Measurements from ENCODE around the gene KRTAP10-8. TPM values are rescaled to one million over a fixed set of nuclear protein-coding genes. Genes with fewer than 3 reads are reported as not detected.
"Not testable (repeated sequence)": the region's sequence is repeated elsewhere in the genome, so short reads cannot be mapped to it uniquely, and the experiment has no call there.

The KRTAP10-8 gene
- total and polyA plus RNA-seq, 5 donors: not detected

DNA sequence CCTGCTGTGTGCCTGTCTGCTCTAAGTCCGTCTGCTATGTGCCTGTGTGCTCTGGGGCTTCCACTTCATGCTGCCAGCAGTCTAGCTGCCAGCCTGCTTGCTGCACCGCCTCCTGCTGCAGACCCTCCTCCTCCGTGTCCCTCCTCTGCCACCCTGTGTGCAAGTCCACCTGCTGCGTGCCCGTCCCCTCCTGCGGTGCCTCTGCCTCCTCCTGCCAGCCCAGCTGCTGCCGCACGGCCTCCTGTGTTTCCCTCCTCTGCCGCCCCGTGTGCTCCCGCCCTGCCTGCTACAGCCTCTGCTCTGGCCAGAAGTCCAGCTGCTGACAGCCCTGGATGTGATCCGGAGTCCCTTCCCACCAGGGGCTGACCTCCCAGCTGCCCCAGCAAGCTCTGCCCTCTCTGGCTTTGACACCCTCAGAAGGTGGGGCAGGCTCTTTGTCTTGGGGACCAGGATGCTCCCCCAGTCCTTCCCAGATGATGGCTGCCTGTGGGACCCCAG, 26.0 kb downstream of the KRTAP10-8 start:
- H3K4me3 ChIP-seq (ENCODE audit: low read length); H3K27me3 ChIP-seq (ENCODE audit: control insufficient read depth, insufficient read depth); H3K27ac ChIP-seq (ENCODE audit: low read length); DNase-seq; intact Hi-C loops (cut with DNase I); ATAC-seq; H3K4me1 ChIP-seq (ENCODE audit: control insufficient read depth, insufficient read depth, low read length); H3K9me3 ChIP-seq (ENCODE audit: control insufficient read depth, low read length): not testable (repeated sequence)
- WGBS: 49% methylated on average over 12 of the region's 12 CpGs

DNA sequence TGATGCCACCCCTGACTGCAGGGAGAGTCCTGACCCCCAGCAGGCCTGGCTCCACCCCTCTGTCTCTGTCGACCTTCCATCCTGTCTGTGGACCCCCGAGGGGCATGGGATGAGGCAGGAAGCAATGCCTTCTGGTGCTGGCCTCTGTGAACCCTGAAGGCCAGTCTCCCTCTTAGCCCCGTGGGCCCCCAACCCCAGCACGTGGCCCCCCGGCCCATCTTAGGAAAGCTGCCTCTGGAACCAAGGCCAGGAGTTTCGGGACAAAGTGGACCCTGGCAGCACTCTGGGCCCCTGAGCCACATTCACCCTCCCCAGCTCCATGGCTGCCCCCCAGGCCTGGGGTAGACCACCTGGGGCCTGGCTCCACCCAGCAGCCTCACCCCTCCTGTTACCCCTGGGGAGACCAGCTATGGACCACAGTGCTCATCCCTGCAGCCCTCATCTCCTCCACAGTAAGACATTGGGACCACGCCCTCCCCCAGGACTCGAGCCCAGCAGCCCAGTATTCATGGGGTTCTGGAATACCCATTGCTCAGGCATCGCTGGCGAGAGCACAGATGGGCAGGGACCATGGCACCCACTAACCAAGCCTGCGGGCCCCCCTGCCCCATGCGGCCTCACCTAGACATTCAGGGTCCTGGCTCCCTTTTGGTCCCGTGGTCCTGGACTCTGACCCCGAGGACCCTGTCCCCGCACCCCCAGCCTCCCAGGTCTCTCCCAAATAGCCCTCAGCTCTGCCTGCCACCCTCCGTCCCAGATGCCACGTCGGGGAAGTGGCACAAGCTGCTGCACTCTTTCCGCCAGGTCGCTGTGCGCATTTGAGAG, 26.8 kb downstream of the KRTAP10-8 start:
- H3K9me3 ChIP-seq (ENCODE audit: control insufficient read depth, low read length); H3K4me1 ChIP-seq (ENCODE audit: control insufficient read depth, insufficient read depth, low read length); intact Hi-C loops (cut with DNase I); H3K4me3 ChIP-seq (ENCODE audit: low read length); H3K27me3 ChIP-seq (ENCODE audit: control insufficient read depth, insufficient read depth); H3K27ac ChIP-seq (ENCODE audit: low read length); DNase-seq: not testable (repeated sequence)
- WGBS: 77% methylated on average over 21 of the region's 21 CpGs
- ATAC-seq: peak in 1 of 2 donors; percentile 22

DNA sequence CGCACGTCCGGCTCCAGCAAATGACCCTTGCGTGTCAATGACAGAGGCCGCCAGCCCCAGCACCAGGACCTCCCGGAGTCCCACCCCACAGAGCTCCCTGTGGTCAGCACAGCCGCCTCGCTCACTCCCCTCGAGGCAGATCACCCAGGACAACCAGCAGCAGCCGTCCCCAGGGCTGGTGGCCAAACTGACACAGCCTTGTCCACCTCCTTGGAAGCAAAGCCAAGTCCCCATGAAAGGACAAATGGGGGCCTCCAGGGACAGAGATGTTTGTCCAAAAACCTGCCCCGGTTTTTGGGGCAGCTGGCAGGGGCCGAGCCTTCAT, 27.4 kb downstream of the KRTAP10-8 start:
- DNase-seq (no peak), ATAC-seq (no peak)
- 82% methylated on average over 12 of the region's 12 CpGs for WGBS
- Histone ChIP-seq H3K9me3 (ENCODE audit: control insufficient read depth, low read length) (peaks cover 4% of the 10 kb centered on the region), H3K27ac (ENCODE audit: low read length) (no peak overlapping the region), H3K27me3 (ENCODE audit: control insufficient read depth, insufficient read depth) (no peaks in the 10 kb centered on the region), H3K4me1 (ENCODE audit: control insufficient read depth, insufficient read depth, low read length) (no peaks in the 10 kb centered on the region), H3K4me3 (ENCODE audit: low read length) (no peak overlapping the region)
- intact Hi-C loops (cut with DNase I): no loop called here

DNA sequence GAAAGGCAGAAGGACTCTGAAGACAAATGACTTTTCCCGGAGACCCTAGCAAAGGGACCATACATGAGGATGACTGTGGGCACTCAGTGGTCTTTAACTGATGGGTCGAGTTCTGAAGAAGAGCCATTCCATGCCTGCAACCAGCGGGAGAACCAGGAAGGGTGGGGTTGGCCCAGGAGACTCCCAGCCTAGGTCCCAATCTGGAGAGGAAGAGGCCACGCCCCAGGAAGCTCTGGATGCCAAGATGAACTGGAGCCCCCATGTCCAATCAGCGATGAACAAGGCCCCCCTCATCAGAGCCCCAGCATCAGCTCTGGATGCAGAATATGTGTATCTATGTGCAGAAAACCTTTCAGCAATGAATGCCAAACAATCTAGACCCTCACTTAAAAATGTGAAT, 28.9 kb downstream of the KRTAP10-8 start:
- DNase-seq (no peak), ATAC-seq (no peak)
- intact Hi-C loops (cut with DNase I): no loop called here
- Histone ChIP-seq H3K4me3 (ENCODE audit: low read length) (no peak overlapping the region), H3K9me3 (ENCODE audit: control insufficient read depth, low read length) (peaks cover 4% of the 10 kb centered on the region), H3K27ac (ENCODE audit: low read length) (no peak overlapping the region), H3K27me3 (ENCODE audit: control insufficient read depth, insufficient read depth) (no peaks in the 10 kb centered on the region), H3K4me1 (ENCODE audit: control insufficient read depth, insufficient read depth, low read length) (no peaks in the 10 kb centered on the region)
- 84% methylated on average over 5 of the region's 5 CpGs for WGBS

DNA sequence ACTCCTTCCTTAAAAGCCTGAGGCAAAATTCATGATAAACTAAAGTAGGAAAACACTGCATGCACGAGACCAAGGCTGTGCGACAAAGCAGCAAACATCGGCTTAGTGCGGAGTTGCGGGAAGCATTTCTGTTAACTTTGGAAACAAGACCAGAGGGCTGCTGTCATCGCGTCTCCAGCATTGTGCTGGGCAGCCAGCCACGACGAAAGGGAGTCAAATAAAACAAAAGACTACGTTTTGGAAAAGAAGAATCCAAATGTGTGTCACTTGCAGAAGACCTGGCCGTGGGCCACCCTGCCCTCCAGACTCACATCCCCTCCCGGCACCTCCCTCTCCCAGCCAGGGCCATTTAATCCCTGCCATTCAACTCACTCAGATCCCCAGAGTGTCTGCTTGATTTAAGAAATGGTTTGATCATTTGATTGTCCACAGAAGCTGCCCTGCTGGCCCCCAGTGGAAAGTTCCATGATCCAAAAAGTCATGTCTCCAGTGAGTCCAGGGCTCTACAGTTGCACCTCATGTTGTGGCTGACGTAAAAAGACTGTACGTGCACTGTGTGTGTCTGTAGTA, 31.9 kb downstream of the KRTAP10-8 start:
- DNase-seq (no peak), ATAC-seq (no peak)
- H3K9me3 ChIP-seq (ENCODE audit: control insufficient read depth, low read length): peaks cover 4% of the 10 kb centered on the region
- H3K27me3 ChIP-seq (ENCODE audit: control insufficient read depth, insufficient read depth): no peaks in the 10 kb centered on the region
- 61% methylated on average over 14 of the region's 14 CpGs for whole genome bisulfite sequencing
- no peaks in the 10 kb centered on the region for H3K4me1 ChIP-seq (ENCODE audit: control insufficient read depth, insufficient read depth, low read length)
- intact Hi-C loops (cut with DNase I): no loop called here
- H3K4me3 ChIP-seq (ENCODE audit: low read length): no peak overlapping the region
- H3K27ac ChIP-seq (ENCODE audit: low read length): no peak overlapping the region

DNA sequence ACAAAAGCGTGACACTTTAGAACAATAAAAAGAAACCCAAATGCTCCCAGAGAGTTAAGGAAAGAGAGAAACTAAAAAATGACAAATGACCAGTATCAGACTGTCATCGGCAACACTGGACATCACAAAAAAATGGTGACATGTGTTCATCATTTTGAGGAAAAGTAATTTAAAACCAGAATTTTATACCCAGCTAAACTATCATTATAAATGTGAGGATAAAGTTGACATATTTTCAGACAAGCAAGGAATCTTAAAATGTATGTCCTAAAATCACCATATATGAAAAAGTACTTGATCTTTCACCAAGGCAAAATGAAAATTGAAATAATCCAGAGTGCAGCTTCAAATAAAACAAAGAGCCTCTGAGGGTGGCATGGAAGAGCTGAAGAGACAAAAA, 33.0 kb downstream of the KRTAP10-8 start:
- ATAC-seq (no peak), DNase-seq (no peak)
- WGBS: 46% methylated on average over 2 of the region's 2 CpGs
- Histone ChIP-seq H3K4me1 (ENCODE audit: control insufficient read depth, insufficient read depth, low read length) (no peaks in the 10 kb centered on the region), H3K4me3 (ENCODE audit: low read length) (no peak overlapping the region), H3K27ac (ENCODE audit: low read length) (no peak overlapping the region), H3K9me3 (ENCODE audit: control insufficient read depth, low read length) (peaks cover 4% of the 10 kb centered on the region), H3K27me3 (ENCODE audit: control insufficient read depth, insufficient read depth) (no peaks in the 10 kb centered on the region)
- intact Hi-C loops (cut with DNase I): no loop called here

DNA sequence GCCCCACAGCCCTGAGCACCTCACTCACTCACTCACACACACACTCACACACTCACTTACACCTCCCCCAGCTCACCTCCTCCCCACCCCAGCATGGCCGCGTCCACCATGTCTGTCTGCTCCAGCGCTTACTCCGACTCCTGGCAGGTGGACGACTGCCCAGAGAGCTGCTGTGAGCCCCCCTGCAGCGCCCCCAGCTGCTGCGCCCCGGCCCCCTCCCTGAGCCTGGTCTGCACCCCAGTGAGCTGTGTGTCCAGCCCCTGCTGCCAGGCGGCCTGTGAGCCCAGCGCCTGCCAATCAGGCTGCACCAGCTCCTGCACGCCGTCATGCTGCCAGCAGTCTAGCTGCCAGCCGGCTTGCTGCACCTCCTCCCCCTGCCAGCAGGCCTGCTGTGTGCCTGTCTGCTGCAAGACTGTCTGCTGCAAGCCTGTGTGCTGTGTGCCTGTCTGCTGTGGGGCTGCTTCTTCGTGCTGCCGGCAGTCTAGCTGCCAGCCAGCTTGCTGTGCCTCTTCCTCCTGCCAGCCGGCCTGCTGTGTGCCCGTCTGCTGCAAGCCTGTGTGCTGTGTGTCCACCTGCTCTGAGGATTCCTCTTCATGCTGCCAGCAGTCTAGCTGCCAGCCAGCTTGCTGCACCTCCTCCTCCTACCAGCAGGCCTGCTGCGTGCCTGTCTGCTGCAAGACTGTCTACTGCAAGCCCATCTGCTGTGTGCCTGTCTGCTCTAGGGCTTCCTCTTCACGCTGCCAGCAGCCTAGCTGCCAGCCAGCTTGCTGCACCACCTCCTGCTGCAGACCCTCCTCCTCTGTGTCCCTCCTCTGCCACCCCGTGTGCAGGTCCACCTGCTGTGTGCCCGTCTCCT, 34.7 kb downstream of the KRTAP10-8 start, which contains the start of gene KRTAP10-11:
TSS of gene KRTAP10-11 (plus strand) at position 49 of the 856 bp plus-strand sequence. CDS start at position 94, 45 bp downstream.
- intact Hi-C loops (cut with DNase I); H3K9me3 ChIP-seq (ENCODE audit: control insufficient read depth, low read length); H3K27ac ChIP-seq (ENCODE audit: low read length); H3K4me1 ChIP-seq (ENCODE audit: control insufficient read depth, insufficient read depth, low read length); H3K4me3 ChIP-seq (ENCODE audit: low read length); ATAC-seq; DNase-seq; H3K27me3 ChIP-seq (ENCODE audit: control insufficient read depth, insufficient read depth): not testable (repeated sequence)
- WGBS: 74% methylated on average over 21 of the region's 21 CpGs

DNA sequence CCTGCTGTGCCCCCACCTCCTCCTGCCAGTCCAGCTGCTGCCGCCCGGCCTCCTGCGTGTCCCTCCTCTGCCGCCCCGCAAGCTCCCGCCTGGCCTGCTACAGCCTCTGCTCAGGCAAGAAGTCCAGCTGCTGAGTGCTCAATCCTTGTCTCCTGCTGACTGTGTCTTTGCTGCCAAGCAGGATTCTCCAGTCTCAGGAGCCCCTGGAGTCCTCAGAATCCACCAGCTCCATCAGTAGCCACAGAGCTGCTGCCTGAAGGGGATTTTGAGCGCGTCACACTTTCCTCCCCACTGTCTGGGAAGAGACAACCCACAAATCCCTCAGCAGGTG, 35.3 kb downstream of the KRTAP10-8 start:
- intact Hi-C loops (cut with DNase I): no loop called here
- H3K27me3 ChIP-seq (ENCODE audit: control insufficient read depth, insufficient read depth): no peaks in the 10 kb centered on the region
- no peak for DNase-seq
- 68% methylated on average over 8 of the region's 8 CpGs for WGBS
- no peak for ATAC-seq
- H3K27ac ChIP-seq (ENCODE audit: low read length): no peak overlapping the region
- H3K4me1 ChIP-seq (ENCODE audit: control insufficient read depth, insufficient read depth, low read length): no peaks in the 10 kb centered on the region
- H3K4me3 ChIP-seq (ENCODE audit: low read length): no peak overlapping the region
- H3K9me3 ChIP-seq (ENCODE audit: control insufficient read depth, low read length): no peaks in the 10 kb centered on the region

DNA sequence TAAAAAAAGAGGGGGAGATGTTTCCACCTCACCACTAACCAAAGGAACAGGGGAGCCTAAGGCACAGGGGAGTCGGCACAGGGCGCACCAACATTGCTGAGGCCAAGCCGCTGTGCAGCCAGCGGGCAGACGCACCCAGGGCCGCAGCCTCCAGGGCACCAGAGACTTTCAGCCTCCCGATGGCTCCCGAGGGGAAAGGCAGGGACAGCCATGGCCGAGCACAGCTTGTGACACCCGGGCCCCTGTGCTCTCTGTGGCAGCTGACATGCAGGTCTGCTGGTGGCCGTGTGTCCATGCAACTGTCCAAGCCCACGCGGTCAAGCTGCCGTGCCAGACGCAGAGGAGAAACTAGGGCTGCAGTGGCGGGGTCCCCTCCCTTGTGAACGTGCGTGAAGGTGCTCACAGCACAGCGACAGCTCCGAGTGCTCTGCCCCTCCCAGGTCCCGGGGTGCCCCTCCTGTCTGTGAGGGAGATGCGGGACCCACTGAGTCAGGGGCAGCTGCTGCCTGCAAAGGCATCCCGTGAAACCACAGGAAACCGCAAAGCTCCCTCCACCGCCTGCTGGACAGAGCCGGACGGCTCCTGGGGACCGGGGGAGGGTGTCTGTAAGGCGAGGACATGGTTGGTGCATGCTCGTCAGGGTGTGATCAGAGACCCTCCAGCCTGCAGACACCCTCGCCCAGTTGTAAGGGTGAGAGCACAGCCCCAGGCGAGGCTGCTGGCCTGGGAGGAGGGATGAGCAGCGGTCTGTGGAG, 36.9 kb downstream of the KRTAP10-8 start:
- WGBS: 76% methylated on average over 33 of the region's 33 CpGs
- no peaks in the 10 kb centered on the region for H3K4me1 ChIP-seq (ENCODE audit: control insufficient read depth, insufficient read depth, low read length)
- intact Hi-C loops (cut with DNase I): no loop called here
- H3K9me3 ChIP-seq (ENCODE audit: control insufficient read depth, low read length): no peaks in the 10 kb centered on the region
- H3K4me3 ChIP-seq (ENCODE audit: low read length): no peak overlapping the region
- H3K27ac ChIP-seq (ENCODE audit: low read length): no peak overlapping the region
- no peak for ATAC-seq
- no peak for DNase-seq
- H3K27me3 ChIP-seq (ENCODE audit: control insufficient read depth, insufficient read depth): no peaks in the 10 kb centered on the region

DNA sequence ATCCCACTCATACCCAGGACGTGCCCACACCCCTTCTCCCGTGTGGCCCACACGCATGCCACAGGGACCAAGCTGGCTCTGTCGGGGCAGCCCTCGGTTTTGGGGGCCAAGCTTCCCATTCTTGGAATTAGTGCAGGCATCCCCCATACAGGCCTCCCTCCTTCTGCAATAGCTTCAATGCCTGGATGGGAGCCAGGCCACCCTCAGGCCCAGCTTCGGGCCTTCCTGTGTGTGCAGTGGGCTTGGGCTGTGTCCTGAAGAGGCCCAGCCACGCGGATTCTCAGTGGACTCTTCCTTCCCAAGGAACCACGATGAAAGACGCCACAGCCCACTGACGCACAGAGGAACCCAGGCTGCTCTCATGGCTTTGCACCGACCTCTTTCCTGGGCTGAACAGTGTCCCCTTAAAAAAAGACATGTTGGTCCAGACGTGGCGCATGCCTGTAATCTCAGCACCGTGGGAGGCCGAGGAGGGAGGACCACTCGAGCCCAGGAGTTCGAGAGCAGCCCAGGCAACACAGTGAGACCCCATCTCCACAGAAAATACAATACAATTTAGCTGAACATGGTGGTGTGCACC, 37.7 kb downstream of the KRTAP10-8 start:
- 81% methylated on average over 18 of the region's 18 CpGs for WGBS
- ATAC-seq (no peak), DNase-seq (no peak)
- Histone ChIP-seq H3K27ac (ENCODE audit: low read length) (no peak overlapping the region), H3K4me1 (ENCODE audit: control insufficient read depth, insufficient read depth, low read length) (no peaks in the 10 kb centered on the region), H3K9me3 (ENCODE audit: control insufficient read depth, low read length) (no peaks in the 10 kb centered on the region), H3K4me3 (ENCODE audit: low read length) (no peak overlapping the region), H3K27me3 (ENCODE audit: control insufficient read depth, insufficient read depth) (no peaks in the 10 kb centered on the region)
- intact Hi-C loops (cut with DNase I): no loop called here

Data from right cardiac atrium (tissue), 5 donors.